ENCODE data around the gene MACO1.

GRCh38 chr1:25525361-25525688 is 94.6 kb downstream of the MACO1 start:
- TF ChIP-seq POLR2AphosphoS5 (IDR thresholded peaks at IDR 0.05) = no peak
- TF ChIP-seq EP300 (IDR thresholded peaks at IDR 0.05) = no peak

All from esophagus muscularis mucosa (tissue), 3 donors.